ENCODE measurements around the gene LRRC7.

DNA sequence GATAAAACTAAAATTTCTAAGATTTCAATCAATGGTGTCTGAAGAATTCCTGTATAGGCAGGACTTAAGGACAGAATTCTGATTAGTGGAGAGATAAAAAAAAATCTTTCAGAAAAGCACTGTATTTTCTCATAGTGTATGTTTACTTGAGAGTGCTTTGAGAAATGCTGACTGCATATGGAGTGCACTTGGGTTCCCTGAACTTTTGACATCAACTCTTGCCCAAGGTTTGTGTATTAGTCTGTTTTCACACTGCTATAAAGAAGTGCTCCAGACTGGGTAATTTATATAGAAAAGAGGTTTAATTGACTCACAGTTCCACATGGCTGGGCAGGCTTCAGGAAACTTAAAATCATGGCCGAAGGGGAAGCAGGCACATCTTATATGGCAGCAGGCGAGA, 362.7 kb downstream of the LRRC7 start:
- TF ChIP-seq CTCF (IDR thresholded peaks at IDR 0.05; ENCODE audit: poor library complexity, severe bottlenecking) (no peak), EZH2 (IDR thresholded peaks at IDR 0.05; ENCODE audit: borderline replicate concordance, insufficient read depth, low read length, poor library complexity, severe bottlenecking) (no peak), POLR2AphosphoS5 (IDR thresholded peaks at IDR 0.05) (no peak), REST (IDR thresholded peaks at IDR 0.05; ENCODE audit: borderline replicate concordance) (no peak)

Data from neural cell (in vitro differentiated cells).